ENCODE measurements around the gene SRGAP3.
A peak's percentile ranks its signal among the peaks of the same experiment; 100 is the strongest.

The SRGAP3 gene

DNA sequence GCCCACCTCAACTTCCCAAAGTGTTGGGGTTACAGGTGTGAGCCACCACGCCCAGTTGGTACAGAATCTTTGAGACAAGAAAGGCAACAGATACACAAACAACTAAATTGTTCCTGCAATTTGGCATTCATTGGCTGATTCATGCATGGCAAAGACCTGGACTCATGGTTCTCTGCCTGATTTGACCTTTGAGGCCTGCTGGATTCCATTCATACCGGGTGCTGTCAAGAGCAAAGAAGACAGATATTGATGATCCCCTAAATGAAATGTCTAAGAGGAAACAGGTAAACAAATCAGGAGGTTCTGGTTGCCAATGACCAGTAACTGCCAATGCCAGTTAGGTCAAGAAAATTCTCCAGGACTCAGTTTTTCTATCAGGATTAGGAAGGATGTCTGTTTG lies 242.2 kb downstream of the SRGAP3 start:
- no peak for DNase-seq

GRCh38 chr3:9000041-9000440 lies 249.4 kb downstream of the SRGAP3 start:
- DNase-seq: no peak

DNA sequence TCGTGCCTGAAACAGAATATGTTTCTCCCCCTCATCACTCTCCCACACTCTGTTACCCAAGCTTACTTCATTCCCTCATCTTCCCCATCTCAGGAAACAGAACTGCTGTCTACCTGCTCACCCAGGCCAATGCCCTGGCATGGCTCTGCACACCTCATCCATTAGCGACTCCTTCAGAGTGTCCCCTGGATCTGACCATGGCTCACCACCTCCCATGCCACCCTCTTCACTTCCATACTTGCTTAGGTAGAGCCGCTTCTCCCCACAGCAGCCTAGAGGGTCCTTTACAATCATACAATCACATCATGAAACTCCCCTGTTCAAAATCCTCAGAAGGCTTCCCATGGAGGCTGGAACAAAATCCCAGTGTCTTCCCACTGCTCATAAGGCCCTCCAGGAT lies 252.3 kb downstream of the SRGAP3 start:
- DNase-seq: no peak

DNA sequence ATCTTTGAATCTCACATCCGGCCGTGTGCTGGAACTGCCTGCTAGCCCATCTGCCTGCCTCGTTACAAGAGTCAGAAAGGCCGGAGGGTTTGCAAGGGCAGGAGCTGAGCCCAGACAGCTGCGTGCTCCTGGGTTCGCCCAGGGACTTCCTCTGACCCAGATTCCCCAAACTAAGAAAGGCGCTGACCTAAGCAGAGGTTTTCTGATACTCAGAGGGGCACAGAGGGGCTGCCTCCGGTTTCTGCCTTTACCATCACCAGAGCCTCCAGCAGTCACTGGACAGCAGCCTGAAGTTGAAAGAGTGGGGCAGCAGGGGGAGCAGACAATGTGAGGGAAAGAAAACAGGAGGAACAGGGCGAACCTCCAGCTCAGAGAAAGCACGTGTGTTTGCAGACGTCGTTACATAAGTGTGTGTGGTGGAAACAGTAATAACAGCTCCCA lies 252.7 kb downstream of the SRGAP3 start:
- DNase-seq: no peak

- no peak for DNase-seq
Observed at GRCh38 chr3:8996216-8996615, 253.2 kb downstream of the SRGAP3 start.

- no peak for DNase-seq
Observed at GRCh38 chr3:8994226-8994625, 255.2 kb downstream of the SRGAP3 start.

GRCh38 chr3:8993331-8993730 lies 256.1 kb downstream of the SRGAP3 start:
- DNase-seq: no peak

DNA sequence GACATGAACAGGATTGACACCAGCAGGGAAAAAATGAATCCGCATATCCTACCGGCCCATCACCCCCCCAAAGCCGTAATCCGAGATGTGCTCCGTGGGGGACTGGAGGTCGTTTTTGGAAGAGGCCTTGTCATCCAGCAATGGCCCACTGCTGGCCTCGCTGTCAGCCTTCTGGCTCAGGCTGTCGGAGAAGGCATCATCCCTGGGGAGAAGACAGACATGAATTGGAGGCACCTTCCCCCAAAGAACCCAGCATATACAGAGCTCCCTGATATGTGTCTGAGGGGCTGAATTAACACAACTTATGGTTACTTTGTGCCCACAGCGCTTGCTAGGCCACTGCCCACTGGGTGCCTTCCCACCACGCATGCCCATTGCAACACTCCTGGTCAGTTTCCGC lies 256.6 kb downstream of the SRGAP3 start:
- no peak for DNase-seq

GRCh38 chr3:8992199-8992598 lies 257.2 kb downstream of the SRGAP3 start:
- no peak for DNase-seq

GRCh38 chr3:8990266-8991215 lies 258.9 kb downstream of the SRGAP3 start:
- no peak for DNase-seq

GRCh38 chr3:8988791-8989558 lies 260.5 kb downstream of the SRGAP3 start:
- DNase-seq: no peak

DNA sequence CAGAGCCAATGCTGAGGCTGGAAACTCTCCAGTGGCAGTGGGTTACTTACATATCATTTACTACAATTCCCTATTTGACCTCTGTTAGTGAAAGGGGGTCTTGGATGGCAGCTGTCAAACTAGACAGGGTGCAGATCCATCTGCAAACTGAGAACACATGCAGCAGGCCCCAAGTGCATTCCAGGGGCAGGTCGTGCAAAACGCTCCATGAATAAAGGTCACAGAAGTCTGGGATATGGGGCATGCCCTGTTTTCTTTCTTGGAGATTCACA lies 261.1 kb downstream of the SRGAP3 start:
- no peak for DNase-seq

DNA sequence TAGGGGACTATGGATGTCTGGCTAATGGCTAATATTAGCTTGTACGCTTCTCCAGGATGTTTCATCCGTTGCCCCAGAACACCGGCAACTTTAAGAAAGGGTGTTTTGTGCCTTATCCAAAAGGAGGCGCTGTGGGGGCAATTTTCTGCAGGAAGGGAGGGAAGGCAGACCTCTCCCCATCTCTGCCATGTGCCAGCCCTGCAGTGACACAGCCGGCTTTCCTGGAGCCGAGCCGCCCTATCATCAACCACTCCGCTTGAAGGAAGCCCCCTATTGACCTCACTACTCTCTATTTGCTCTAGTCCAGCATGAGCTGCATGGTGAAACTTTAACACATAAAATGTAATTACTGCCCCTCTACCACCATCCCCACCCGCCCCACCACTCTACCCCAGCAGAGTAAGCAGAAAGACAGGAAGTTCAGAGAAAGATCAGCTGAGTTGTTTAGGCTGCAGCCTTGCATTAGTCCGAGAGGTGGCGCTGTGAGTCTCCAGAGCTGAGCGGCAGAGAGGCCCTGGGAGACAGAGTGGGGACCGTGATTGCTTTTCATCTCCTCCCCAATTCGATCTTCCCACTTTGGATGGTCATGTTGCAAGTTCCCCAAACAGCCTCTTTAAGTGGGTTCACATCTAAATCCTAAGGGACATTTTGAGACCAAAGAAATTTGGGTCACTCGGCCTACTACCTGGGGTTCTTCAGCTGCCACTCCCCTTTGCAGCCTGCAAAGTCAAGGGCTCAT lies 261.6 kb downstream of the SRGAP3 start:
- DNase-seq: peak; percentile 57

- DNase-seq: no peak
Observed at GRCh38 chr3:8987226-8987625, 262.2 kb downstream of the SRGAP3 start.

GRCh38 chr3:8986741-8987140 lies 262.7 kb downstream of the SRGAP3 start:
- no peak for DNase-seq

GRCh38 chr3:8985876-8986275 lies 263.6 kb downstream of the SRGAP3 start:
- DNase-seq: no peak

DNA sequence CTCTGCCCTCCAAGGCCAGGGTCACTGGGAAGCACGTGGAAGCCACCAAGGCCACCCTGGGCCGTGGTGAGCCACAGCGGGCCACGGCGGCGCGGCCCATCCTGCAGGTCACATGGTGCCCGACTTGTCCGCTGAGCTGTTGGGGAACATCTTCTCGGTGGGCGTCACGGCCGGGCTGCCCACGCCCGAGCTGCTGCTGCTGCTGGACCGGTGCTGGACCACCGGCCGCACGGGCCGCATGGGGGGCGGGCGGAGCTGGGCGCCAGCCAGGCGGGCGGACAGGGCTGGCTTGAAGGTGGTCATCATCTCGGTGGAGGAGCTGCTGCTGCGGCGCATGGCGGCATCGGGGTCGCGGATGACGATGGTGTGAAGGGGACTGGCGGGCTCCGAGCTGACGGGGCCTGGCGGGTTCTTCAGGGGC lies 264.0 kb downstream of the SRGAP3 start:
- DNase-seq: no peak

DNA sequence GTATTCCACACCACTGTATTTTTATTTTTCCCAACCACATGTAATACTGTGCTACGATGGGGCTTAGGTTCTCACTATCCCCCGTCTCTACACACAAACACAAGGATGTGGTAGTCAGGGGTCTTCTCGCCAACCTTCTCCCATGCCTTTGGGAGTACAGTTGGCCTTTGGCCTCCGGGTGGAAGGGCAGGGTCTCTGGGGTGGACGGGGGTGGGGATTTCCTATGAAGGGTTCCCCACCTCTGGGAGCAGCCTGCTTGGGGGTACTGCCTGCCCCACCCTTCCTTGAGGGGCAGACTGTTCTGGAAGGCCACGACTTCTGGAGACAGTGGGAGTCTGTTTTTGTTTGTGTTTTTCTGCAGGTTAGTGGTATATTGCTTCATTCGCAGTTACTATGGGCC lies 264.9 kb downstream of the SRGAP3 start:
- DNase-seq: no peak

DNA sequence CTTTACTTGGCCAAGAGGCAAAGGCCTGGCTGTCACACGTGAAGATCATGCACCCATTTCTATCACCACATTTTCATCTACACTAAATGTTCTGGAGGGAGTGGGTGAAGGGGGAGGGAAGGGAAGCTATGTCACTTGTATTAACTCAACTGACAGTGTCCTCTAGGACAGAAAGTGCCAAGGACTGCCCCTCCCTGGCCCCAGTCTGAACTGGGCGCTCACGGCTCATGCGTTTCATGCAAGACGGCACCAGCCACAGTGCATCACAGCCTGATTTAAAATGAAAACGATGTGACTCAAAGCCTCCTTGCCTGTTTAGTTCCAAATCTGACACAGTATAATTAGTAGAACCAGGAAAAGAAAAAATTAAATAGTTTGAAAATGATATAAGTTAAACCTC lies 265.4 kb downstream of the SRGAP3 start:
- DNase-seq: no peak

GRCh38 chr3:8983591-8983990 lies 265.9 kb downstream of the SRGAP3 start:
- no peak for DNase-seq

- DNase-seq: no peak
Observed at GRCh38 chr3:8983026-8983425, 266.4 kb downstream of the SRGAP3 start.

DNA sequence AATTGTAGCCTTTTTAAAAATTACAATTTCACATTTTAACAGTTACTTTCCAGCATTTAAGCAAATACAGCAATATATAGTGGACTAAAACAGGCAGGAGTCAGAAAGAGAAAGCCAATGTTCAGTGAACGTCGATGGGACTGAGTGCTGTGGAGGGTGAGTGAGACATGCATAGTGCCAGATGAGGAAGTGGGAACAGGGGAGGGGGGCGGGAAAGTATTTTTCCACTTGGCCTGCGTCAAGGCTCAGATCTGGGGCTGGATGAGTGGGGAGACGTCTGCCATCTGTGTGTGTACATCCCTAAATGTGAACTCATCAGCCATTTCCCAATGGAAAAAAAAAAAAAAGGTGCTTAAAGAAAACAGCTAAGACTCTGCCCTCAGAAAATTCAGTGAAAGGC lies 266.9 kb downstream of the SRGAP3 start:
- no peak for DNase-seq

GRCh38 chr3:8981700-8982099 lies 267.7 kb downstream of the SRGAP3 start:
- no peak for DNase-seq

DNA sequence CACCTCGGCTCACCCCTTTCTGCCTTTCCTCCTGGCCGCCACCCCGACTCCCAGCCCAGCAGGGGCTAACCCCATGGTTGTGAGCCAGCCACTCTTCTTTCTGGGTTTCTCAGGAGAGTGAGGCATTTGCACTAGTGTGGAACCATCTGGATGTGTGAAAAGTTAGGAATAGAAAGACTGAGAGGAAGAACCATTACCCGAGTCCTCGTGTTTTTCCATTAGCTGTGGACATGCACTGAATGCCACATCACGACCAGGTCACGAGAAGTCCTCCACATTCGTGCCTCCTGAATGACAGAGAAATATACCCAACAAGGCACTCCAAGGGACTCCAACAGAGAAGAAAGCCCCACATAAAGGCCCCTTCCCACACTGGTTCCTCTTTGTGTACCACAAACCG lies 268.1 kb downstream of the SRGAP3 start:
- no peak for DNase-seq
